Ecto neural progenitor cell (in vitro differentiated cells): Measurements from ENCODE around the gene RORB.

Experiments used
- DNase-seq: peaks from one replicate; pipeline ENCODE4 v3.0.0-alpha.2; 2018; ENCODE audit warnings: low spot score

The RORB gene

DNA sequence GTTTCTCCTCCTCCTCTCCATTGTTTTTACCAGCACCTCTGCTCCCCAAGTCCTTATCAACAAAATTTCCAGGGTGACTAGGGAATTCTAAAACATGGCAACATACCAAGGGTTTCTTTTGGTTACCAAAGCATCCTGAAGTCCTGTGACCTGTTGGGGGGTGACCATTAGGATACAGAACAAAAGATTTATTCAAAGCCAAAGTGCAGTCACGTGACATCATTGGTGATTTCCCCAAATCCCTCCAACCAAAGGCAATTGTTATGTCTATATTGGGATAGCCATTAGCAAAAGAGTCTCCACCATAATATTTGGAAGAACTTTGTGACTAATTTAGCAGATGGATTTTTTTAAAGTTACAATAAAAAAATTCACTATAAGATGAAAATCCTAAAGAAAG is 222.2 kb downstream of the RORB start:
- no peak for DNase-seq

DNA sequence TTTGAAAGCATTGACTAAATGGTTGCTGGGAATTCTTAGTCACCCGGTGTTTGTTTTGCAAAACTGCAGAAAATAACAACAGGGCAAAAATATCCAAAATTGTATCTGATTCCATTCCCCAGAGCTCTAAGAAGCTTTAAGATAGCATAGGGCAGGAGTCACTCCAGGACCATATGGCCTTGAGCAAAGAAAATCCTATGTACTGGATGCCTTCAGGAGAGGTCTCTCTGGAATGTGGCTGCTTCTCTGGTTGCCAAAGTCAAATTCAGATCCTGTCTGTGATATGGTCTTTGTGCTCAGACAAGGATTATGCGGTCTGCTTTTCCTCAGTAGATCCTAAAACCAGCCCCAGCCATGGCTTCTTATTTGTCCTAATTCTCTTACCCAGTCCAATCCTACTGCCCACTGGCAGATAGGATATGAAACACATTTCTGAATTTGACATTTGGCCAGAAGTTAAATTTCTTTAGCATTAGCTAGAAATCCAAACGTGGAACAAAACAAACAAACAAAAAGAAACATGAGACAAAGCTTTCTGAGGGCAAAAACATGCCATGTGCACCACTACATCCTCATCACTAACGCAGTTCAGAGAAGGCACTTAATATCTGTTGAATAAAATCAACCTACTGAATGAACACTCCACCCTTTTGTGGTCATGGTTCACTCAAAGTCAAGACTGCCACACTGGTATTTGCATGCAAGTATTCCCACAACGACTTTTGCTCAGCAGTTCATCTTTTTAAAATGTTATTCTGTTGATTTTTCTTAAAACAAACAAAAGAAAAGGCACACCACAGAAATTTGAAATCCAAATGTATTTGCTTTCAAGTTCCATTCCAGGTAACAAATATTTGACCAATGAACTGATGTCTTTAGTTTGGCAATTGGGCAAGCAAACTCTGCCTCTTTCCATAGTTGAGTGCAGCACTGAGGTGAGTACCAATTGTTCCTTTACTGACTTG is 224.8 kb downstream of the RORB start:
- no peak for DNase-seq

DNA sequence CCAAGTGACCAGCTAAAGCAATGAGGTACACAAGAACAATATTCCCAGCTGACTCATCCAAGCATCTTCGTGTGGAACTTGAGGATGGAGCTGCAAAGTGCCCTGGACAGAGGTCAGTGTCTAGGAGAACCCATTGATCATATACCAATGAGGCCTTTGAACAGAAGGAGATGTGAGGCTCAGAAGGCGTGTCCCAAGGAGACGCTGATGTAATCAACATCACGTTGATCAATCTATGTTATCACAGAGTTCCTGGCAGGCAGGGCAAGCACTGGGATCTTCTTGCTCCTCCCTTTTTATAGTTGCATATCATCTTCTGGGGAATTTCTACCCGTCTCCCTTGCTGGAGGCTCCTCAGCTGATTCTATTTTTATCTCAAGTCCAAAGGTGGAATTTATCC is 227.2 kb downstream of the RORB start:
- no peak for DNase-seq

DNA sequence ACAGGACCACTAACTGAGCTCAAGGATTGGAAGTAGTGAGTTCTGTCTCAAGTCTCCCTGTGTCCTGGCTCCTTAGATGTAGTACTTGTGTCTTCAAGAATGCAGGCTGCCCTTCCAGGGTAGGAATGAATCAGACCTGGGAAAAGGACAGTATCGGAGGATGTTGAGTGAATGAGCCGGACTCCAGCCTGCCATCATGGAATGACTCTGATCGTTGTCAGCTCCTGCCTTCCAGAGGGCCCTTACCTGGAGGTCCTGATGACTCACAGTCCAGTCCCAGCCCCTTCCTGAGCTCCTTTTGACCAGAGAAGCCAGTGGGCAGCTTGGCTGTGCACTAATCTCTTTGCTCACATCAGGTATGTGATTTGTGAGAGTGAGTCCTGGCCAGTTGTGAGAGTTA is 229.4 kb downstream of the RORB start:
- DNase-seq: no peak

DNA sequence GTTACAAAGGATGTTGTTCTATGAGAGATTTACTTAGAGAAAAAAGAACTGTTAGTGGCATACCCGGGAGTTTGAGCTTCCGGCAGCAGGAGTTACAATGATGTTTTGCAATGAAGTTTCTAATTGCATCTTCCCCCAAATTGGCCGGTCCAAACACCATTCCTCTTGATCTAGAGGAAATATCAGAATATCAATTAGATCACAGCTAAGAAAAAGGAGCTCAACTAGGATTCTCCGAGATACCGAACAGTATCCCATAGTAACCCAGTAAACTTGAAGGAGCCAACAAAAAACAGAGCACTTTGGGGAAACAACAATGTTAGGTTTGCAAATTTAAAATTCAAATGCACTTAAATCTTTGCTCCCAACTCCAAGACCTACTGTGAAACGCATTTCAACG is 231.0 kb downstream of the RORB start:
- no peak for DNase-seq

DNA sequence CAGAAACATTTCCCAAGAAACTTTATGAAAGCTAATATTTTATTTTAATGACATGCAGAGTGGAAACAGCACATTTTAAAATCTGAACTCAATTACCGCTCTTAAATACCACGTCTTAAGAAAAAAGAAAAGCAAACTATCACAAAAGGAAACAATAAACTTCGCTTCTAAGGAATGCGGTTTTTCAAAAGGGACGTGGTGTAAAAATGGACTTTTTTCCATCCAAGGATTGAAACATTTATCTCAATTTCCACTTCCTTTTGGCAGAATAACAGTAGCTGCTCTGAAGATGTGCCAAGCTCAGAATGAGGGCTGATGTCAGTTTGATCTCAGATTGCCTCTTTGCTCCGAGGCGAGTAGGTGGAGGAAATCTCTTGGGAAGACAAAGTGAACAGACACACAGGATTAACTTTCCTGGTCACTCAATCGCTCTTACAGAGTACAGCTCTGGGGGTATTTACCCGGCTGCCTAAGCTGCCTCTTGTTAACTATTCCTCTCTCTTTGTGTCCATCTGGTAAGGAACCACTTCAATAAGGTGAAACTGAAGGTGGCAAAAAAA is 232.1 kb downstream of the RORB start:
- DNase-seq: no peak

DNA sequence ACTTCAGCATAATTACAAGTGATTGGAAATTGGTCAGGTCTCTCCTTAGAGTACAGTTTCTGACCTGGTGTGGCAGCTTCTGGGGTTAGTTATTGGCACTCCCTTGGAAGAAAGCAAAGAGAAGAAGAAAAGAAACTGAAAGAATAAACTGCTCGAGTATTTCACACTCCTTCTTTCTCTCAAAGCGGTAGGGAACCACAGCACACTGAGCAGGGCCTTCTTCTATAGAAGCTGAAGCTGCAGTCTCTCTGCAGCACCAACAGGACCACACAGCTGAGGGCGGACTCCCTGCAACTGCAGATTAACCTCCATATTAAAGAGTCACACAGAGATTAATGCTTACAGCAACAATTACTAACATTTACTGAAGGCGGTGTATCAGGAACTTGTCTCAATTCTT is 238.6 kb downstream of the RORB start:
- no peak for DNase-seq

DNA sequence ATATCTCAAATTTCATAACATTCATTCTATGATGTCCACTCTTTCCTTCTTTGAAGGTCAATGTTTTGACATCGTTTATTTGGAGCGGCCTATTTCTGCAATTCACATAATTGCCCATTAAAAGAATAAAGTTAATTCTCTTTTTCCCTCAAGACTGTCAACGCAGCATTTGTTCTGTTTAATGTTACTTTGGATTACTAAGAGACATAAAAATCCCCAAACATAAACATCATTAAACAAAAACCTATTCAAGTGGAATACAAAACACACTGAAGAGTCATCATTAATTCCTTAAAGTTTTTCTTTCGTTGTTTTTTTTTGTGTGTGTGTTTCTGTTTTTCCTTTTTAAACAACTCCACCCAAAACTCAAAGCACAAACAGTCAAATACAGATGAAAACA is 239.5 kb downstream of the RORB start:
- DNase-seq: no peak

DNA sequence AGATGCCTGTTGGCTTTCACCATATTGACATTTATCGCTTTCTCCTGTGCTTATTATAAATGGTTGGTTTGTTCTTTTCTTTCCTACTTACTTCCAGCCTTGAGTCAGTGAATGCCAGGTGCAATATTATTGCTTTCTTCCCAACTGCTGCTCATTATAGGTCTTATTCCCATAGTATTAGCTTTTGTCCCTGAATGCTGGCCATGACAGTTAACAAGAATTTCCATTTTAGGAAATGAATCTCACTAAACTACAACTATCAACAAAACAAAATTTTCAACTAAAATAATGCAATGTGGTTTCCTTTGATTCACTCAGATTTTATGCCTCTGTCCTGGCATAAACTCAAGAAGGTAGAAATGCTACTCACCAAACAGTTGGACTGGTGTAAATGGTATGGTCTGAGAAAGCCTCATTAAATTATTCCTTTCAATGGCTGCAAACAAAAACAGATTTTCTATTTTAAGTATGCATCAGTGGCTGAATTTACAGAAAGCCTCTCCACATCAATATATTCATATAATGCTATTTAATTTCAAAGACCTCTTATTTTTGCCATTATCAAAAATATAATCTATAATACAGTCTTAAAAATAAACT is 245.2 kb downstream of the RORB start:
- no peak for DNase-seq
